ENCODE measurements around the gene KCNMA1.
"Not testable (repeated sequence)": the region's sequence is repeated elsewhere in the genome, so short reads cannot be mapped to it uniquely, and the experiment has no call there.

The KCNMA1 gene

GRCh38 chr10:77526868-77527617 lies 110.6 kb downstream of the KCNMA1 start:
- no peak for DNase-seq

GRCh38 chr10:77524281-77524711 lies 113.3 kb downstream of the KCNMA1 start:
- no peak for DNase-seq

- no peak for DNase-seq
These were observed 115.3 kb downstream of the KCNMA1 start for GRCh38 chr10:77522268-77522809.

GRCh38 chr10:77520995-77521394 lies 116.6 kb downstream of the KCNMA1 start:
- DNase-seq, result no peak

- DNase-seq, result no peak
These were observed 117.3 kb downstream of the KCNMA1 start for GRCh38 chr10:77520290-77520689.

GRCh38 chr10:77519791-77520190 lies 117.8 kb downstream of the KCNMA1 start:
- not testable (repeated sequence) for DNase-seq

- no peak for DNase-seq
These were observed 118.7 kb downstream of the KCNMA1 start for GRCh38 chr10:77518910-77519274.

- DNase-seq, result no peak
These were observed 119.2 kb downstream of the KCNMA1 start for GRCh38 chr10:77518241-77518909.

- no peak for DNase-seq
These were observed 121.0 kb downstream of the KCNMA1 start for GRCh38 chr10:77516575-77516974.

GRCh38 chr10:77514870-77515269 lies 122.7 kb downstream of the KCNMA1 start:
- DNase-seq, result no peak

- no peak for DNase-seq
These were observed 123.8 kb downstream of the KCNMA1 start for GRCh38 chr10:77513781-77514331.

GRCh38 chr10:77513220-77513619 lies 124.4 kb downstream of the KCNMA1 start:
- no peak for DNase-seq

GRCh38 chr10:77512219-77512578 lies 125.4 kb downstream of the KCNMA1 start:
- DNase-seq, result no peak

- no peak for DNase-seq
These were observed 126.0 kb downstream of the KCNMA1 start for GRCh38 chr10:77511498-77512218.

GRCh38 chr10:77510695-77511094 lies 126.9 kb downstream of the KCNMA1 start:
- DNase-seq, result no peak

- DNase-seq, result no peak
These were observed 127.3 kb downstream of the KCNMA1 start for GRCh38 chr10:77510294-77510693.

- no peak for DNase-seq
These were observed 128.2 kb downstream of the KCNMA1 start for GRCh38 chr10:77509391-77509790.

GRCh38 chr10:77507291-77507880 lies 130.2 kb downstream of the KCNMA1 start:
- DNase-seq, result no peak

GRCh38 chr10:77506517-77507200 lies 130.9 kb downstream of the KCNMA1 start:
- no peak for DNase-seq

- no peak for DNase-seq
These were observed 131.9 kb downstream of the KCNMA1 start for GRCh38 chr10:77505431-77506334.

- DNase-seq, result no peak
These were observed 132.7 kb downstream of the KCNMA1 start for GRCh38 chr10:77504873-77505257.
